Spleen (tissue), 7 donors: ENCODE measurements around the gene PLXND1.

Source experiments
- POLR2A ChIP-seq, 3 donors: fragments of 450-650 bp; IDR thresholded peaks; one replicate each; pipeline ENCODE4 v1.5.1; 2017; ENCODE audit warnings: antibody characterized with exemption in 3 of 3, mild to moderate bottlenecking in 1 of 3
- TF ChIP-seq, protein P1 (sequence below), 11 experiments: fragments of 200-600 bp in 7 of 11; fragments of 450-650 bp in 4 of 11; sonication (generic) in 4 of 11; IDR thresholded peaks in 8 of 11; conservative IDR thresholded peaks in 3 of 11; 1 replicate in 7 of 11; 2 replicates in 4 of 11; pipeline versions ENCODE4 v1.4.0 to v1.8.0; 2016 to 2021; ENCODE audit warnings: antibody characterized with exemption in 11 of 11, inconsistent platforms in 4 of 11, mild to moderate bottlenecking in 1 of 11
- donor health status: DM: no; HTN: no; CAD: no; lungs with moderate emphysema.
- donor health status: DM: no; HTN: no; CAD: no.
- donor health status: DM: no; HTN: no; CAD: no.

DNA sequence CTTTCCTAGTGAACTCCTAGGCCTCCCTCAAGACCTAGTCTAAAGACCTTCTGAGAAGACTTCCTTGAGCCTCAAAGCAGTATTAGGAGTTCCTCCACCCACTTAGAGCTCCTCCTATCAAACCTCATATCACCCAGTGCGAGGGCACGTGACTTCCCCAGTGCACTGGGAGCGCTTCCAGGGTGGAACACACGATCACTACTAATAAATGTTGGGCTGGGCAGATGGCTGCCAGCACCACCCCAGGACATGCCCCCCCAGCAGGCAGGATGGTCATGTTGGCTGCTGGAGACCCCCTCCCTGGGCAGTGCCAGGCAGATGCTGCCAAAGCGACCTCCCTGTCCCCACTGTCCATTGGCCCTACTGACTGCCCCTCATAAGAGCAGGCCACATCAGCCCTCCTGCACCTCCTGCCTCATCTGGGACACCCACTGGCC lies 8.5 kb upstream of the PLXND1 start:
- no peak for TF ChIP-seq POLR2A (IDR thresholded peaks at IDR 0.05)
- TF ChIP-seq, protein P1, sequence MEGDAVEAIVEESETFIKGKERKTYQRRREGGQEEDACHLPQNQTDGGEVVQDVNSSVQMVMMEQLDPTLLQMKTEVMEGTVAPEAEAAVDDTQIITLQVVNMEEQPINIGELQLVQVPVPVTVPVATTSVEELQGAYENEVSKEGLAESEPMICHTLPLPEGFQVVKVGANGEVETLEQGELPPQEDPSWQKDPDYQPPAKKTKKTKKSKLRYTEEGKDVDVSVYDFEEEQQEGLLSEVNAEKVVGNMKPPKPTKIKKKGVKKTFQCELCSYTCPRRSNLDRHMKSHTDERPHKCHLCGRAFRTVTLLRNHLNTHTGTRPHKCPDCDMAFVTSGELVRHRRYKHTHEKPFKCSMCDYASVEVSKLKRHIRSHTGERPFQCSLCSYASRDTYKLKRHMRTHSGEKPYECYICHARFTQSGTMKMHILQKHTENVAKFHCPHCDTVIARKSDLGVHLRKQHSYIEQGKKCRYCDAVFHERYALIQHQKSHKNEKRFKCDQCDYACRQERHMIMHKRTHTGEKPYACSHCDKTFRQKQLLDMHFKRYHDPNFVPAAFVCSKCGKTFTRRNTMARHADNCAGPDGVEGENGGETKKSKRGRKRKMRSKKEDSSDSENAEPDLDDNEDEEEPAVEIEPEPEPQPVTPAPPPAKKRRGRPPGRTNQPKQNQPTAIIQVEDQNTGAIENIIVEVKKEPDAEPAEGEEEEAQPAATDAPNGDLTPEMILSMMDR (IDR thresholded peaks at IDR 0.05 in 8 of 11, conservative IDR thresholded peaks at IDR 0.05 in 3 of 11) = no peak
